Measurements from ENCODE around the gene TTF2.

The TTF2 gene

GRCh38 chr1:117032681-117033539 is 27.2 kb upstream of the TTF2 start:
- TF ChIP-seq ZFX (IDR thresholded peaks at IDR 0.05) (no peak), CTCF (conservative IDR thresholded peaks at IDR 0.05) (no peak)
- H3K27ac ChIP-seq, result no peak overlapping the region

- TF ChIP-seq ZFX (IDR thresholded peaks at IDR 0.05) (no peak), CTCF (conservative IDR thresholded peaks at IDR 0.05) (no peak)
- no peak overlapping the region for H3K27ac ChIP-seq
Measured at GRCh38 chr1:117033772-117034171, 26.4 kb upstream of the TTF2 start.

GRCh38 chr1:117034791-117035290 is 25.3 kb upstream of the TTF2 start:
- H3K27ac ChIP-seq, result no peak overlapping the region
- TF ChIP-seq ZFX (IDR thresholded peaks at IDR 0.05) (no peak), CTCF (conservative IDR thresholded peaks at IDR 0.05) (no peak)

GRCh38 chr1:117036018-117036461 is 24.1 kb upstream of the TTF2 start:
- TF ChIP-seq ZFX (IDR thresholded peaks at IDR 0.05) (no peak), CTCF (conservative IDR thresholded peaks at IDR 0.05) (no peak)
- no peak overlapping the region for H3K27ac ChIP-seq

- H3K27ac ChIP-seq, result no peak overlapping the region
- TF ChIP-seq CTCF (conservative IDR thresholded peaks at IDR 0.05), result no peak
- TF ChIP-seq ZFX (IDR thresholded peaks at IDR 0.05), result no peak
Measured at GRCh38 chr1:117037802-117038201, 22.3 kb upstream of the TTF2 start.

- H3K27ac ChIP-seq, result no peak overlapping the region
- no peak for TF ChIP-seq ZFX (IDR thresholded peaks at IDR 0.05)
- no peak for TF ChIP-seq CTCF (conservative IDR thresholded peaks at IDR 0.05)
Measured at GRCh38 chr1:117038236-117038635, 21.9 kb upstream of the TTF2 start.

- H3K27ac ChIP-seq, result no peak overlapping the region
- TF ChIP-seq ZFX (IDR thresholded peaks at IDR 0.05) (no peak), CTCF (conservative IDR thresholded peaks at IDR 0.05) (no peak)
Measured at GRCh38 chr1:117044217-117044616, 15.9 kb upstream of the TTF2 start.
